GM21717 (cell line): ENCODE measurements around the gene STIP1.
"Not testable (repeated sequence)": the region's sequence is repeated elsewhere in the genome, so short reads cannot be mapped to it uniquely, and the experiment has no call there.

Experiments used
- ATAC-seq: cut with Tn5 transposase; IDR thresholded peaks from one replicate; pipeline ENCODE4 v1.9.1; 2021; ENCODE audit warnings: mild to moderate bottlenecking, moderate library complexity; ENCODE audit not compliant: unreplicated experiment

The STIP1 gene

GRCh38 chr11:64234647-64235379 is 48.8 kb downstream of the STIP1 start:
- ATAC-seq = no peak

- ATAC-seq = no peak
These were observed 49.6 kb downstream of the STIP1 start for GRCh38 chr11:64235437-64236161.

DNA sequence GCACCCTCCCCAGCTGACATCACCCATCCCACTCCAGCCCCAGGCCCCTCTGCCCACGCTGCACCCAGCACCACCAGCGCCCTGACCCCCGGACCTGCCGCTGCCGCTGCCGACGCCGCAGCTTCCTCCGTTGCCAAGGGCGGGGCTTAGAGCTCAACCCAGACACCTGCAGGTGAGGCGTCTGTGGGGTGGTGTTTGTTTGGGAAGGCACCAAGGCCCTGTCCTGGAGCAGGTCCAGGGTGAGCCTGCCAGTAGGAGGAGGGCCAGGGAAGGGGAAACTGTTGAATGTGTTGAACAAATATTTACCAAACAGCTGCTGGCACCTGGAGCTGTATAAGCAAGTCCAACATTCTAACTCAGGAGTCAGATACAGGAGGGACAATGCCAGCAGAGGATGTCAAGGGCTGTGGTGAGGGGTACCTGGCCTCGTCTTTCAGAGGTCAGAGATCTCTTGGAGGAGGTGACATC is 51.5 kb downstream of the STIP1 start:
- ATAC-seq = no peak

DNA sequence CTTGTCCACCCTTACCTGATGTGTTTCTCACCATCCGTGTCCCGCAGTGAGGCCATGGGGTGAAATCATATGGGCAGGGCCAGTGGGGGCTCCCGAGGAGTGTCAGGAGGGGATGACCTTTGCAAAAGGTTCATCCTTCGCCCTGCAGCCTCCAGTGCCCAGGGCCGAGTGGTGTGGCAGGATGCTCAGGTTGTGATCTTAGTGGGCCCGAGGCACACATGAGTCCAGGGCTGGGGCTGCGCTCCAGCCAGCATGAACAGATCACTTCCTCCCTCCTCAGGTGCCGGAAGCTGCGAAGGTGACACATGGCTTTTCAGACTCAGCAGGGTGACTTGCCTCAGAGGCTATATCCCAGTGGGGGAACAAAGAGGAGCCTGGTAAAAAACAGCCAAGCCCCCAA is 52.1 kb downstream of the STIP1 start:
- no peak for ATAC-seq

DNA sequence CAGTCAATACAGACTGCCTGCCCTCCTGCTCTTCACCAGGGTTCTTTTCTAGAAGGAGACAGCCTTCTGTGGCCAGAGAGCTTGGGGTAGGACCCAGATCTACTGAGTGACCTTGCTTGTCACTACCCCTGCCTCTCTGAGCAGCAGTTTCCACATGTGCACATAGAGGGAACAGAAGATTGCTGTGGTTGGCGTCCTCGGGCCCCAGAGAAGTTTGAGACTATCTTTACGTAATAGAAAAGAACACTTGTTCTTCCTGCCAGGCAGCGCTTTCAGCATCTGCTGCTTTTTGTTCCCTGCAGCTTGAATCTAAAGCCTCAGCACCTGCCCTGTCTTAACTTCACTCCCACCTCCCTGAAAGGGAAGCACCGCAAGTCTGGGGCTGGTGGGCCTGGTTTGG is 53.0 kb downstream of the STIP1 start:
- ATAC-seq = no peak

DNA sequence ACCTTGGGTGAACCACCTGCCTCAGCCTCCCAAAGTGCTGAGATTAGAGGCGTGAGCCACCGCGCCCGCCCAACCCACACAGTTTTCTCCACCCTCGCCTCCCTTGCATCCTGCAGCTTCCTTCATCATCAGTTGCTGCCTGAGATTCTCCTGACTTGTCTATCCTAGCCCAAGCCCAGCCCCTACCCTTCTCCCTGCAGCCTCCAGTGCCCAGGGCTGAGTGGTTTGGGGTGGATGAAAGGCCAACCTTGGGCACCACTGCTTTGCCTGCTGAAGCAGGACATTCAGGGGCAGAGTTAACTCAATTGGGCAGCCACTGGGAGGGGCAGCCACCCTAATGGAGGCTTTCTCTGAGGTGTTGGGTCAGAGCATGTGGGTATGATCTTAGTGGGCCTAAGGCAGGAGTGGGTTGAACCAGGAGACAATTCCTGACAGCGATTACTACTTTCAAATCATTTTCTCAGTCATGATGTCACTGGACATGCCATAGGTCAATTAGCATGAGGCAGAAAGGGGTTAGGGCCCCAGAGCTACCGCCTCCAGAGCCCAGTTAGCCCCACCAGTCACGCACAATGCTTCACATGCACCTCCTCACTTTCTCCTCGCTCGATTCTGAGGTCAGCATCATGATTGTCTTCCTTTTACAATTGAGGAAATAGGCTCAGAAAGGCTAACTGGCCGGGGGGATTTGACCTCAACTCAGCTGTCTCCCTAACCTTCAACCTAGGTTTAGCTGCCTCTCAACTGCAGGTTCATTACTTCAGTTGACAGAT is 53.9 kb downstream of the STIP1 start:
- ATAC-seq = no peak

- ATAC-seq = peak; percentile 33
These were observed 54.7 kb downstream of the STIP1 start, which contains the start of gene FKBP2 for GRCh38 chr11:64240435-64241240. Gene FKBP2 (plus strand): TSS chr11:64241095. CDS start chr11:64242388, 1,293 bp downstream.

DNA sequence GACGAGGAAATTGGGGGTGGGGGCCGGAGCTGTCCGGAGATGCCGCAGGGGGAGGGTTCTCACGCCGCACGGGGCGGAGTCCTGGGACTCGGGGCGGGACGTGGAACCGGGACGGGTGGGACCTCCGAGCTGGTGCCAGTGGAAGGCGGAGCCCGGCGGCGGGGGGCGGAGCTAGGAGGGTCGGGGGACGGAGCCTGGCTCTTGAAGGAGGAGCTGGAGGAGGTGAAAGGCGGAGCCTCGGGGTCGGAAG is 55.2 kb downstream of the STIP1 start:
- peak; percentile 49 for ATAC-seq

DNA sequence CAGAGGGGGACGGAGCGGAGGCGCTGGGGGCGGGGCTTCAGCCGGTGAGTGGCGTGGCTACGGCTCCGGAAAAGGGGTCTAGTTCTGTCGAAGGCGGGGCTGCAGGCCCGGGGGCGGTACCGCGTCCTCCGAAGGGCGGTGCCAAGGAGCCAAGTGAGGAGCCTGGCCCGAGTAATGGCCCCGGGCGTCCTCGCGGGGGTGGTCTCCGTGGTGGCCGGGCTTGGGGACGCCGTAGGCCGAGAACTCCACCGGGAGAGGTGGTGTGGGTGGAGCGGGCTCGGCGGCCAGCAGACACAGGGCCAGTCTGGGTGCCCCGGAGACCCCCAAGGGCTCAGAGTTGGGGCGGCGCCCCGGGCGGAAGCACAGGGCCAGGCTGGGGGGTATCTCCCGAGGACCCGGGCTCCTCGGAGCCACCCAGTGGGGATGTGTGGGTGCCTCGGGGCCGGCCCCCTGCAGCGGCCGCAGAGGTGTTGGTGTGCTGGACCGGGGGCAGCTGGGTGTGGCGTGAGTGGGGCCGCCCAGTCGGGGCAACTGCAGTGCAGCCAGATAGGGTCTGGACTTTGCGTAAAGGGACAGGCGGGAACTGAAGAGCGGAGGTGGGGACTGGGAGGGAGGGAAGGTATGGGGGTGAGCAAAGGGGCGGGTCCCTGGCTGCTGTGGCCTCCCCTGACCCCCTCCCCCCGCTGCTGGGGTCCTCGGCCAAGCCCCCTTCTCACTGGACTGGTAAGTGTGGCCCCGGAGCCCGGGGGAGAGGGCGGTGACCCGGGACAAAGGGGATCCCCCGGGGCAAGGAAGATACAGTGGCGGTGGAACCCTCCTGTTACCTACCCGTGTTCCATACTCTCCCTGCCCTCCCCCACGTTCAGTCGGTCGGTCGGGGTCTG is 55.8 kb downstream of the STIP1 start:
- ATAC-seq = peak; percentile 44

GRCh38 chr11:64243236-64243854 is 57.4 kb downstream of the STIP1 start:
- ATAC-seq = no peak

DNA sequence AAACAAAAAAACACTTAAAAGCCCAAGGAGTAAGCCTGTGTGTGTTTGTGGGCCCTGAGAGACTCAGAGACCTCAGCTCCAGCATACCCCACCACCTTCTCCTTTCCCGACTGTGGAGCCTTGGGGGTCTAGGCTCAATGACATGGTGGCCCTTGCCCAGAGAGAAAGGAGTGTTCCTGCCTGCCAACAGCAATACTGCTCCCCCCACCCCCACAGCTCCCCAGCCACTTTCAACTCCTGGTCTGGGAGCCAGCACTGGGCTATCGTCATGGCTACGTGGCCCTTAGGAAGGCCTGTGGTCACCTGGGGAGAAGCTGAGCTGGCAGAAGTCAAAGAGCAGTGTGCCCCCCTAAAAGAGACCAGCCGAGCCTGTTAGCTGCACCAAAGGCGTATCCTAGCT is 58.1 kb downstream of the STIP1 start:
- no peak for ATAC-seq

GRCh38 chr11:64244966-64245365 is 59.0 kb downstream of the STIP1 start:
- no peak for ATAC-seq

- ATAC-seq = no peak
These were observed 59.4 kb downstream of the STIP1 start for GRCh38 chr11:64245401-64245796.

DNA sequence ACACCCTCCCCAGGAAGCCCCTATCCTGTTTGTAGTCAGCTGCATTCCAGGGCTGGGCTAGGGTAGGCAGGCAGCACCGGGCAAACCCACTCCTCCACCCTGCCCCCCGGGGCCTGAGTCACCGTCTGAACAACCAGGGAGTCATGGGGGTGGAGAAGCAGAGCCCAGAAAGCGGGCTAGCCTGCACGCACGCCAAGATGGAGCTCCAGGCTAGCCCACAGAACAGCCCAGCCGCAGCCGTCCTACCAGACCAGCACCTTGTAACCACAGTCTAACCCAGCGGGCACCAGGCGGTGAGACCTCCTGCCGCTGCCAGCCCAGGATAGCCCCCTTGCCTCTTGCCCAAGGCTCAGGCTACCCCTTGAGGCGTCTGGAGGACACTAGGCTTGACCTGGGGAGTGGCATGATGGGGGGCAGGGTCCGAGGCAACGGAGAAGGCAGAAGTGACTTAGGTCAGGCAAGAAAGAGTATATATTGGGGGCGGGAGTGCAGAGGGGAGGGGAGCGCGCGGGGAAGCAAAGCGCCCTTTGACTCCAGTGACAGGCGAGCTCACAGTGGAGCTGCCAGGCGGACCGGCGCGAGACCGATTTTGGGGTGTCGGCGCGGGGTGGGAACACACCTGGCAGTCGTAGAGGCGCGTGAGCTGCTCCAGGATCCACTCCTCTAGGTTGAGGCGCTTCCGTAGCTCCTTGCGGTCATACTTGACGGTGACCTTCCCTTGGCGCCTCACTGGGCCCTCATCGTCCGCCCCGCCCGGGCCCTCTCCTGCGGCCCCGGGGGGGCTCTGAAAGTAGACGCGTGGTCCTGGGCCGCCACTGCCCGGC is 60.0 kb downstream of the STIP1 start:
- ATAC-seq = no peak

GRCh38 chr11:64246621-64246870 is 60.6 kb downstream of the STIP1 start:
- ATAC-seq = not testable (repeated sequence)

GRCh38 chr11:64246871-64247728 is 61.1 kb downstream of the STIP1 start, which contains the start of gene PPP1R14B:
Gene PPP1R14B (minus strand): TSS chr11:64246943. CDS start chr11:64246673, 270 bp downstream.
- ATAC-seq = no peak

- no peak for ATAC-seq
These were observed 62.0 kb downstream of the STIP1 start for GRCh38 chr11:64247729-64248531.
